ENCODE results near the gene MCL1. TPM values are rescaled to one million over a fixed set of nuclear protein-coding genes. Genes with fewer than 3 reads are reported as not detected.
"Not testable (repeated sequence)": the region's sequence is repeated elsewhere in the genome, so short reads cannot be mapped to it uniquely, and the experiment has no call there.

The MCL1 gene
- total RNA-seq, 1 experiment from 2014 or later, result 163 TPM

DNA sequence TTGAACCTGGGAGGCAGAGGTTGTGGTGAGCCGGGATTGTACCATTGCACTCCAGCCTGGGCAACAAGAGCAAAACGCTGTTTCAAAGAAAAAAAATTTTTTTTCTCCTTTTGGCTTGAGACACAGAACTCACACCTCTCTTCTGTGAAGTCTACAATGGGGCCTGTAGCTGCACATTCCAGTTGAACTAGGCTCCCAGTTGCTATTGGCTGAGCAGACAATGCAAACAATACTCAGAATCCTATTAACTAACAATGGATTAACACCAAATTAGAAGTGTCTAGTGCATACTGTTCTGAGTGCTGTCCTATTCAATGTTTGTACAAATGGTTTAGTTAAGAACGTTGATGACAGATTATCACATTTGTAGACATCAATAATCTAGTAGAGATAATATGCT, 17.6 kb upstream of the MCL1 start:
- Histone ChIP-seq H3K27ac (ENCODE audit: low read depth, low read length, poor library complexity, severe bottlenecking) (no peak overlapping the region), H3K27me3 (replicated peaks; ENCODE audit: insufficient read depth, low read depth, low read length, poor library complexity) (no peaks in the 10 kb centered on the region), H3K9me3 (ENCODE audit: low read depth, low read length, poor library complexity, severe bottlenecking) (no peaks in the 10 kb centered on the region), H3K4me1 (ENCODE audit: insufficient read depth, low read length, poor library complexity, severe bottlenecking) (no peaks in the 10 kb centered on the region), H3K4me3 (ENCODE audit: low read depth, low read length, poor library complexity, severe bottlenecking) (no peak overlapping the region), H3K36me3 (ENCODE audit: insufficient read depth, low read length, poor library complexity, severe bottlenecking) (no peaks in the 10 kb centered on the region)
- ChIA-PET CTCF (no interaction called here), POLR2A (ENCODE audit: low non-redundant PET) (no interaction called here)
- DNase-seq (ENCODE audit: low spot score), result no peak
- TF ChIP-seq, protein P1, sequence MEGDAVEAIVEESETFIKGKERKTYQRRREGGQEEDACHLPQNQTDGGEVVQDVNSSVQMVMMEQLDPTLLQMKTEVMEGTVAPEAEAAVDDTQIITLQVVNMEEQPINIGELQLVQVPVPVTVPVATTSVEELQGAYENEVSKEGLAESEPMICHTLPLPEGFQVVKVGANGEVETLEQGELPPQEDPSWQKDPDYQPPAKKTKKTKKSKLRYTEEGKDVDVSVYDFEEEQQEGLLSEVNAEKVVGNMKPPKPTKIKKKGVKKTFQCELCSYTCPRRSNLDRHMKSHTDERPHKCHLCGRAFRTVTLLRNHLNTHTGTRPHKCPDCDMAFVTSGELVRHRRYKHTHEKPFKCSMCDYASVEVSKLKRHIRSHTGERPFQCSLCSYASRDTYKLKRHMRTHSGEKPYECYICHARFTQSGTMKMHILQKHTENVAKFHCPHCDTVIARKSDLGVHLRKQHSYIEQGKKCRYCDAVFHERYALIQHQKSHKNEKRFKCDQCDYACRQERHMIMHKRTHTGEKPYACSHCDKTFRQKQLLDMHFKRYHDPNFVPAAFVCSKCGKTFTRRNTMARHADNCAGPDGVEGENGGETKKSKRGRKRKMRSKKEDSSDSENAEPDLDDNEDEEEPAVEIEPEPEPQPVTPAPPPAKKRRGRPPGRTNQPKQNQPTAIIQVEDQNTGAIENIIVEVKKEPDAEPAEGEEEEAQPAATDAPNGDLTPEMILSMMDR (conservative IDR thresholded peaks at IDR 0.05; ENCODE audit: low read depth, low read length), result no peak
- no peak for TF ChIP-seq EZH2 (IDR thresholded peaks at IDR 0.05; ENCODE audit: borderline replicate concordance, low read depth, low read length, poor library complexity, severe bottlenecking)
- BruUV-seq (replicated peaks), result no TSS peak
- intact Hi-C loops (cut with micrococcal nuclease; ENCODE audit: unreplicated experiment), result no loop called here

DNA sequence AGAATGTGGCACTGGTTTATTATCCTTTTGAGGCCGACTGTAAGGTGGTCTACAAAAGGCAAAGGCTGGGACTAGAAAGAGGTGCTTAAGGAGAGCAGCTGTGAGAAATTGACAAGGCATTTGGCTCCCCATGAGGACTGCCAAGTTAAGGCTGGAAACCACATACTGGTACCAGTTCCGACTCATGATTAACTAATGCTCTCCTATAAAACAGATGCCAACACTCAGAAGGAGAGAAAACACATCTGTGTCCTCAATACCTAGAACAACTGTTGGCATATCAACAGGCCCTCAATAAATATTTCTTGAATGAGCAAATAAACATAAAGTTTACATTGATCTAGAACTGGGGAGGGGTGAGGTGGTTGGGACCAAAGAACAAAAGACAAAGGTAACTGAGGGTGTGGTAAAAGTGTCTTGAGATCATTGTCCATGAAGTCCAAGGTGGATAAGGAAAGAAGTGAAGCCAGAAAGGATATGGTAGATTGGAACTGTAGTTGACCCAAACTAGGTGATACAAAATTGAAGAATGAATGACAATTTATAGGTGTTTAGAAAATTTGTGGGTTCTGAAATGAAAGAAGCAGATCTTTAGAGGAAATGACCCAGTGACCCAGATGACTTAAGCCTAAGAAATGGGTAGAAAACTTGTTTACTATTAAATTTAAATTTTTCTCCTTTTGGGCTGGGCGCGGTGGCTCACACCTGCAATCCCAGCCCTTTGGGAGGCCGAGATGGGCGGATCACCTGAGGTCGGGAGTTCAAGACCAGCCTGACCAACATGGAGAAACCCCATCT, 16.9 kb upstream of the MCL1 start:
- intact Hi-C loops (cut with micrococcal nuclease; ENCODE audit: unreplicated experiment), result no loop called here
- no TSS peak for BruUV-seq (replicated peaks)
- TF ChIP-seq, protein P1 (conservative IDR thresholded peaks at IDR 0.05; ENCODE audit: low read depth, low read length), result no peak
- TF ChIP-seq EZH2 (IDR thresholded peaks at IDR 0.05; ENCODE audit: borderline replicate concordance, low read depth, low read length, poor library complexity, severe bottlenecking), result no peak
- CTCF ChIA-PET, result no interaction called here
- POLR2A ChIA-PET (ENCODE audit: low non-redundant PET), result no interaction called here
- H3K4me1 ChIP-seq (ENCODE audit: insufficient read depth, low read length, poor library complexity, severe bottlenecking), result no peaks in the 10 kb centered on the region
- H3K9me3 ChIP-seq (ENCODE audit: low read depth, low read length, poor library complexity, severe bottlenecking), result no peaks in the 10 kb centered on the region
- H3K36me3 ChIP-seq (ENCODE audit: insufficient read depth, low read length, poor library complexity, severe bottlenecking), result no peaks in the 10 kb centered on the region
- no peak overlapping the region for H3K27ac ChIP-seq (ENCODE audit: low read depth, low read length, poor library complexity, severe bottlenecking)
- DNase-seq (ENCODE audit: low spot score), result no peak
- H3K4me3 ChIP-seq (ENCODE audit: low read depth, low read length, poor library complexity, severe bottlenecking), result no peak overlapping the region
- H3K27me3 ChIP-seq (replicated peaks; ENCODE audit: insufficient read depth, low read depth, low read length, poor library complexity), result no peaks in the 10 kb centered on the region

DNA sequence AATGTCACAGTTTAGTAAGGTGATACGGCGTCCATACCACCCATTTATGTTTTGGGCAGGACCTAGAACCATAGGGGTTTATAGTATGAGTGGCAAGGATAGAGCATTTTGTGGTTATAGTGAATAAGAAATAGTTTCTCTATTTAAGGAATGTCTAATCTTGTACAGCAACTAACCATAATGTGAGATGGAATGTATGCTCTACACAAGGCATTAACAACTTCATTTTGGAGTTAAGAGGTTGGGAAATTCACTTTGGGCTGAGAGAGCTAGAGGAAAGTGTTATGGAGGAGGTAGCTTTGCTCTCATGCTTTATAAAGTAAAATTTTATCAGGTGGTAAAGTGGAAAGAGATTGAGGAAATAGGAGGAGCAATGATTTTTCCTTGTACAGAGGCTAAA, 3.0 kb upstream of the MCL1 start:
- no peak for DNase-seq (ENCODE audit: low spot score)
- H3K9me3 ChIP-seq (ENCODE audit: low read depth, low read length, poor library complexity, severe bottlenecking), result no peaks in the 10 kb centered on the region
- intact Hi-C loops (cut with micrococcal nuclease; ENCODE audit: unreplicated experiment), result no loop called here
- peaks cover 10% of the 10 kb centered on the region for H3K36me3 ChIP-seq (ENCODE audit: insufficient read depth, low read length, poor library complexity, severe bottlenecking)
- H3K4me3 ChIP-seq (ENCODE audit: low read depth, low read length, poor library complexity, severe bottlenecking), result no peak overlapping the region
- no peaks in the 10 kb centered on the region for H3K27me3 ChIP-seq (replicated peaks; ENCODE audit: insufficient read depth, low read depth, low read length, poor library complexity)
- TF ChIP-seq, protein P1 (conservative IDR thresholded peaks at IDR 0.05; ENCODE audit: low read depth, low read length), result no peak
- no peak for TF ChIP-seq EZH2 (IDR thresholded peaks at IDR 0.05; ENCODE audit: borderline replicate concordance, low read depth, low read length, poor library complexity, severe bottlenecking)
- no peak overlapping the region for H3K27ac ChIP-seq (ENCODE audit: low read depth, low read length, poor library complexity, severe bottlenecking)
- peaks cover under 1% of the 10 kb centered on the region for H3K4me1 ChIP-seq (ENCODE audit: insufficient read depth, low read length, poor library complexity, severe bottlenecking)
- no TSS peak for BruUV-seq (replicated peaks)
- ChIA-PET POLR2A (ENCODE audit: low non-redundant PET) (no interaction called here), CTCF (interaction anchor here (0.5 kb wide), 1 partner anchor 50 kb away, joined by 4 read pairs; no protein-coding TSS in a partner anchor)

DNA sequence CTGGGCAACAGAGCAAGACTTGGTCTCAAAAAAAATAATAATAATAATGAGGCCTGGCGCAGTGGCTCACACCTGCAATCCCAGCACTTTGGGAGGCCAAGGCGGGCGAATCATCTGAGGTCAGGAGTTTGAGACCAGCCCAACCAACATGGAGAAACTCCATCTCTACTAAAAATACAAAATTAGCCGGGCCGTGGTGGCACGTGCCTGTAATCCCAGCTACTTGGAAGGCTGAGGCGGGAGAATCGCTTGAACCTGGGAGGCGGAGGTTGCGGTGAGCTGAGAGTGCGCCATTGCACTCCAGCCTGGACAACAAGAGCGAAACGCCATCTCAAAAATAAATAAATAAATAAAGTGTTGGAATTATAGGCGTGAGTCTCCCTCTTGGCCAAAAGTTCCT, 2.6 kb upstream of the MCL1 start:
- H3K27me3 ChIP-seq (replicated peaks; ENCODE audit: insufficient read depth, low read depth, low read length, poor library complexity); intact Hi-C loops (cut with micrococcal nuclease; ENCODE audit: unreplicated experiment); H3K4me3 ChIP-seq (ENCODE audit: low read depth, low read length, poor library complexity, severe bottlenecking); H3K4me1 ChIP-seq (ENCODE audit: insufficient read depth, low read length, poor library complexity, severe bottlenecking); DNase-seq (ENCODE audit: low spot score); H3K9me3 ChIP-seq (ENCODE audit: low read depth, low read length, poor library complexity, severe bottlenecking); H3K27ac ChIP-seq (ENCODE audit: low read depth, low read length, poor library complexity, severe bottlenecking); POLR2A ChIA-PET (ENCODE audit: low non-redundant PET); CTCF ChIA-PET; BruUV-seq (replicated peaks): not testable (repeated sequence)
- peaks cover 14% of the 10 kb centered on the region for H3K36me3 ChIP-seq (ENCODE audit: insufficient read depth, low read length, poor library complexity, severe bottlenecking)

DNA sequence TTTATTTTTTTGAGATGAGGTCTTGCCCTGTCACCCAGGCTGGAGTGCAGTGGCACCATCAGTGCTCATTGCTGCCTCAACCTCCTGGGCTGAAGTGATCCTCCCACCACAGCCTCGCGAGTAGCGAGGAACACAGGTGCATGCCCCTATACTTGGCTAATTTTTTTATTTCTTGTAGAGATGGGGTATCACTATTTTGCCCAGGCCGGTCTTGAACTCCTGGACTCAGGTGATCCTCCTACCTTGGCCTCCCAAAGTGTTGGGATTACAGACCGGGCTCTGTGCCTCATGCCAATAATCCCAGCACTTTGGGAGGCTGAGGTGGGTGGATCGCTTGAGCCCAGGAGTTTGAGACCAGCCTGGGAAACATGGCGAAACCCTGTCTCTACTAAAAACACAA, 2.0 kb upstream of the MCL1 start:
- peaks cover 19% of the 10 kb centered on the region for H3K36me3 ChIP-seq (ENCODE audit: insufficient read depth, low read length, poor library complexity, severe bottlenecking)
- H3K4me3 ChIP-seq (ENCODE audit: low read depth, low read length, poor library complexity, severe bottlenecking); DNase-seq (ENCODE audit: low spot score); CTCF ChIA-PET; POLR2A ChIA-PET (ENCODE audit: low non-redundant PET); H3K27ac ChIP-seq (ENCODE audit: low read depth, low read length, poor library complexity, severe bottlenecking); intact Hi-C loops (cut with micrococcal nuclease; ENCODE audit: unreplicated experiment); BruUV-seq (replicated peaks); H3K27me3 ChIP-seq (replicated peaks; ENCODE audit: insufficient read depth, low read depth, low read length, poor library complexity); H3K9me3 ChIP-seq (ENCODE audit: low read depth, low read length, poor library complexity, severe bottlenecking); H3K4me1 ChIP-seq (ENCODE audit: insufficient read depth, low read length, poor library complexity, severe bottlenecking): not testable (repeated sequence)

Data from A673 (cell line).